Measurements from ENCODE around the gene REEP3. TPM values are rescaled to one million over a fixed set of nuclear protein-coding genes. Genes with fewer than 3 reads are reported as not detected.

REEP3 gene
- total and polyA plus RNA-seq, 2 donors (not counting 1 experiment from before 2014, with no cell fraction given): 67.5 to 86.6 TPM

- DNase-seq (ENCODE audit: low read depth in 2 of 2): no peak
- Histone ChIP-seq H3K9me3 (ENCODE audit: control insufficient read depth, insufficient read depth, low read depth, low read length) (no peaks in the 10 kb centered on the region), H3K9ac (ENCODE audit: insufficient read depth, low read length) (no peak overlapping the region), H3K4me3 (replicated peaks in 1 of 4; ENCODE audit: control extremely low read depth in 1 of 4, insufficient read depth in 1 of 4, low read depth in 3 of 4, low read length in 4 of 4) (no peak overlapping the region), H4K20me1 (ENCODE audit: control insufficient read depth, extremely low read depth, insufficient read depth, low read length) (no peaks in the 10 kb centered on the region), H2AFZ (ENCODE audit: low read length) (no peak overlapping the region), H3K4me1 (ENCODE audit: control insufficient read depth, extremely low read depth, insufficient read depth, low read length) (peaks cover 2% of the 10 kb centered on the region), H3K36me3 (ENCODE audit: control insufficient read depth, insufficient read depth, low read length) (no peaks in the 10 kb centered on the region), H3K27ac (ENCODE audit: insufficient read depth, low read length) (no peak overlapping the region), H3K79me2 (ENCODE audit: control insufficient read depth, insufficient read depth, low read length) (no peaks in the 10 kb centered on the region), H3K4me2 (ENCODE audit: extremely low read depth, insufficient read depth, low read length) (no peak overlapping the region), H3K27me3 (ENCODE audit: control insufficient read depth, insufficient read depth, low read length) (no peaks in the 10 kb centered on the region)
- TF ChIP-seq EZH2 (IDR thresholded peaks at IDR 0.05; ENCODE audit: low read length, missing control alignments) (no peak), CTCF (conservative IDR thresholded peaks at IDR 0.05 in 1 of 2, IDR thresholded peaks at IDR 0.05 in 1 of 2; ENCODE audit: low read depth in 1 of 2, low read length in 2 of 2) (no peak)
Observed at GRCh38 chr10:63585041-63585440, 63.8 kb downstream of the REEP3 start.

GRCh38 chr10:63586043-63586442 is 64.8 kb downstream of the REEP3 start:
- TF ChIP-seq EZH2 (IDR thresholded peaks at IDR 0.05; ENCODE audit: low read length, missing control alignments) (no peak), CTCF (conservative IDR thresholded peaks at IDR 0.05 in 1 of 2, IDR thresholded peaks at IDR 0.05 in 1 of 2; ENCODE audit: low read depth in 1 of 2, low read length in 2 of 2) (no peak)

GRCh38 chr10:63587191-63587590 is 66.0 kb downstream of the REEP3 start:
- H3K36me3 ChIP-seq (ENCODE audit: control insufficient read depth, insufficient read depth, low read length): no peaks in the 10 kb centered on the region
- H3K4me2 ChIP-seq (ENCODE audit: extremely low read depth, insufficient read depth, low read length): no peak overlapping the region
- H3K79me2 ChIP-seq (ENCODE audit: control insufficient read depth, insufficient read depth, low read length): no peaks in the 10 kb centered on the region
- H4K20me1 ChIP-seq (ENCODE audit: control insufficient read depth, extremely low read depth, insufficient read depth, low read length): no peaks in the 10 kb centered on the region
- DNase-seq (ENCODE audit: low read depth in 2 of 2): no peak
- H3K27me3 ChIP-seq (ENCODE audit: control insufficient read depth, insufficient read depth, low read length): no peaks in the 10 kb centered on the region
- H3K27ac ChIP-seq (ENCODE audit: insufficient read depth, low read length): no peak overlapping the region
- no peak overlapping the region for H3K4me3 ChIP-seq (replicated peaks in 1 of 4; ENCODE audit: control extremely low read depth in 1 of 4, insufficient read depth in 1 of 4, low read depth in 3 of 4, low read length in 4 of 4)
- no peaks in the 10 kb centered on the region for H3K9me3 ChIP-seq (ENCODE audit: control insufficient read depth, insufficient read depth, low read depth, low read length)
- no peak overlapping the region for H3K9ac ChIP-seq (ENCODE audit: insufficient read depth, low read length)
- peaks cover 2% of the 10 kb centered on the region for H3K4me1 ChIP-seq (ENCODE audit: control insufficient read depth, extremely low read depth, insufficient read depth, low read length)
- no peak for TF ChIP-seq CTCF (conservative IDR thresholded peaks at IDR 0.05 in 1 of 2, IDR thresholded peaks at IDR 0.05 in 1 of 2; ENCODE audit: low read depth in 1 of 2, low read length in 2 of 2)
- no peak for TF ChIP-seq EZH2 (IDR thresholded peaks at IDR 0.05; ENCODE audit: low read length, missing control alignments)
- no peak overlapping the region for H2AFZ ChIP-seq (ENCODE audit: low read length)

More at GRCh38 chr10:63586043-63586442, 64.8 kb downstream of the REEP3 start:
- Histone ChIP-seq H3K36me3 (ENCODE audit: control insufficient read depth, insufficient read depth, low read length) (no peaks in the 10 kb centered on the region), H4K20me1 (ENCODE audit: control insufficient read depth, extremely low read depth, insufficient read depth, low read length) (no peaks in the 10 kb centered on the region), H3K9ac (ENCODE audit: insufficient read depth, low read length) (no peak overlapping the region), H3K9me3 (ENCODE audit: control insufficient read depth, insufficient read depth, low read depth, low read length) (no peaks in the 10 kb centered on the region), H3K27ac (ENCODE audit: insufficient read depth, low read length) (no peak overlapping the region), H3K79me2 (ENCODE audit: control insufficient read depth, insufficient read depth, low read length) (no peaks in the 10 kb centered on the region), H3K4me3 (replicated peaks in 1 of 4; ENCODE audit: control extremely low read depth in 1 of 4, insufficient read depth in 1 of 4, low read depth in 3 of 4, low read length in 4 of 4) (no peak overlapping the region), H3K4me1 (ENCODE audit: control insufficient read depth, extremely low read depth, insufficient read depth, low read length) (peaks cover 2% of the 10 kb centered on the region), H3K4me2 (ENCODE audit: extremely low read depth, insufficient read depth, low read length) (no peak overlapping the region), H2AFZ (ENCODE audit: low read length) (no peak overlapping the region), H3K27me3 (ENCODE audit: control insufficient read depth, insufficient read depth, low read length) (no peaks in the 10 kb centered on the region)
- no peak for DNase-seq (ENCODE audit: low read depth in 2 of 2)

Measured in fibroblast of lung (primary cell).